GM19467 (cell line): ENCODE measurements around the gene POMP.
"Not testable (repeated sequence)": the region's sequence is repeated elsewhere in the genome, so short reads cannot be mapped to it uniquely, and the experiment has no call there.

Experiments used
- ATAC-seq: cut with Tn5 transposase; IDR thresholded peaks from one replicate; pipeline ENCODE4 v1.9.1; 2021; ENCODE audit warnings: mild to moderate bottlenecking, moderate library complexity; ENCODE audit not compliant: unreplicated experiment

Gene POMP

DNA sequence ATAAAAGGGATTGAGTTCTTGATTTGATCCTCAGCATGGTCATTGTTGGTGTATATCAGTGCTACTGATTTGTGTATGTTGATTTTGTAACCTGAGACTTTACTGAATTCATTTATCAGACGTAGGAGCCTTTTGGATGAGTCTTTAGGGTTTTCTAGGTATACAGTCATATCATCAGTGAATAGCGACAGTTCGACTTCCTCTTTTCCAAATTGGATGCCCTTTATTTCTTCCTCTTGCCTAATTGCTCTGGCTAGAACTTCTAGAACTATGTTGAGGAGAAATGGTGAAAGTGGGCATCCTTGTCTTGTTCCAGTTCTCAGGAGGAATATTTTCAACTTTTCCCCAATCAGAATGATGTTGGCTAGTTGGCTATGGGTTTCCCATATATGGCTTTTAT, 27.0 kb downstream of the POMP start:
- no peak for ATAC-seq

DNA sequence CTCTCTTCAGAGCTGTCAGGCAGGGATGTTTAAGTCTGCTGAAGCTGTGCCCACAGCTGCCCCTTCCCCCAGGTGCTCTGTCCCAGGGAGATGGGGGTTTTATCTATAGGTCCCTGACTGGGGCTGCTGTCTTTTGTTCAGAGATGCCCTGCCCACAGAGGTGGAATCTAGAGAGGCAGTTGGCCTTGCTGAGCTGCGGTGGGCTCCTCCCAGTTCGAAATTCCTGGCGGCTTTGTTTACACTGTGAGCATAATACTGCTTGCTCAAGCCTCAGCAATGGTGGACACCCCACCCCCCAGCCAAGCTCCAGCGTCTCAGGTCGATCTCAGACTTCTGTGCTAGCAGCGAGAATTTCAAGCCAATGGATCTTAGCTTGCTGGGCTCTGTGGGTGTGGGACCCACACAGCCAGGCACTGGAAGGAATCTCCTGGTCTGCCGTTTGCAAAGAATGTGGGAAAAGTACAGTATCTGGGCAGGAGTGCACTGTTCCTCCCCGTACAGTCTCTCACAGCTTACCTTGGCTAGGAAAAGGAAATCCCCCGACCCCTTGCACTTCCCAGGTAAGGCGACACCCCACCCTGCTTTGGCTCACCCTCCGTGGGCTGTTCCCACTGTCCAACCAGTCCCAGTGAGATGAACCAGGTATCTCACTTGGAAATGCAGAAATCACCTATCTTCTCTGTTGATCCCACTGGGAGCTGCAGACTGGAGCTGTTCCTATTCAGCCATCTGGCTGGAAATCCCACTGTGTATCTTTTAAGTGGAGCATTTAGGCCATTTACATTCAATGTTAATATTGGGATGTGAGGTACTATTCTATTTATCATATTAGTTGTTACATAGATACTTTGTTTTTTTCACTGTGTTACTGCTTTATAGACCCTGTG, 34.9 kb downstream of the POMP start:
- not testable (repeated sequence) for ATAC-seq

DNA sequence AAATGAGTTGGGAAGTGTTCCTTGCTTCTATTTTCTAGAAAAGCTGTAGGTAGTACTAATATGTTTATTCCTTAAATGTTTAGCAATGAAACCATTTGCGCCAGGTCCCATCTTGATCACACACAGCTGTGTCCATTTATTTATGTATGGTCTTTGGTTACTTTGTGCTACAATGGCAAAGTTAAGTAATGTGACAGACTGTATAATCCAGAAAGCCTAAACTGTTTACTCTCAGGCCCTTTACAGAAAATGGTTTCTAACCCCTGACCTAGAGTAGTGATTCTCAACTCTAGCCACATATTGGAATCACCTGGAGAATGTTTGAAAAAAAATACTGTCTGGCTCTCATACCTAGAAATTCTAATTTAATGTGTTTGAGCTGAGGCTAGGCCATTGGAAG, 38.5 kb downstream of the POMP start:
- ATAC-seq = no peak

DNA sequence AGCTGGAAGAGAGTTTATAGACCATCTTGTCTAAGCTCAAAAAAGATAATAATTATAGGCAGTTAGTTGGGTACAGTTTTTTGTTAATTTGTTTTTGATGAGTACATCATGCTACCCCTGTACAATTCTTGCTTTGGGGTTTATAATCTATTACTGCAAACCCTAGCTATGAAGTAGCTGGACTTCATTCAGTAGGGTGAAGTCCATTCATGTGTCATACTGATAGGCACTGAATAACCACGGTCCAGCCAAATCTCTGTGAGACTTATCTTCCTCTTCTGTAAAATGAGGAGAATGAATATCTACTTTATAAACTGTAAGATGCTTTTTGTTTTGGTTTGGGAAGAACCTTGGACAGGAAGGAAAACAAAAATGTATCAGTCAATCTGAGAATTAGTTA, 40.3 kb downstream of the POMP start:
- no peak for ATAC-seq

DNA sequence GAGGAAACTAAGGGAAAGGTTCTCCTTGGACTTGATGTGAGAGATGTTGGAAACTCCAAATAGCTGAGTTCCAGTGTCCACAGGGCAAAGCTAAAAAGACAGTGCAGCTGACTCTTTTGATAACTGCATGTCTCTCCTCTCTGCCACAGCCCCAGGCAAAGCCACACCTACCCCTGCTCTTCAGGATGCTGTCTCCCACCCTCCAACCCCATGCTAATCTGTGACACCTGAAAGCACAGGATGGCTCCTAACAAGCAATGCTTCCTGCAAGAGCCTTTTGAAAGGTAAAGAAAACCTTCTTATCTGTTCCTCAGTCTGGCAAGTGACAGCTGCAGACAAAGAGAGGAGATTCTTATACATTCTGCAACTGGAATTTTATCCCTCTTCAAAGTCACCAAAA, 45.4 kb downstream of the POMP start:
- ATAC-seq = no peak

DNA sequence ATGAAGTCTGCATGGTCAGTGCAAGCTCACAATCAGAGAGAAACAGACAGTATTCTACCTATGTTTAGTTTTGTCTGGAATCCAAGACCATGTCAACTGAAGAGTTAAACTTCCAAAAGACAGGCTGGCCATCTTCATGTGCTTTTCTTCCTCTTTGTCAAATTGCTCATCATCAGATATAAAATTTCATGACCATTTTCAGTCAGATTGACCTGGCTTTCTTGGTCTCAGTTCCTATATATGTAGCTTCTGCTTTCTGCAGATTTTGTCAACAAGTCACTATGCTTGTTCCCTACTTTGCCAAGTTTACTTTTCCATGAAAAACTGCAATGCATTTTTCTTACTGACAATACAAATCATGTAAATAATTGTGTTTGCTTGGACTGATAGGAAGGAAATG, 46.0 kb downstream of the POMP start:
- no peak for ATAC-seq

DNA sequence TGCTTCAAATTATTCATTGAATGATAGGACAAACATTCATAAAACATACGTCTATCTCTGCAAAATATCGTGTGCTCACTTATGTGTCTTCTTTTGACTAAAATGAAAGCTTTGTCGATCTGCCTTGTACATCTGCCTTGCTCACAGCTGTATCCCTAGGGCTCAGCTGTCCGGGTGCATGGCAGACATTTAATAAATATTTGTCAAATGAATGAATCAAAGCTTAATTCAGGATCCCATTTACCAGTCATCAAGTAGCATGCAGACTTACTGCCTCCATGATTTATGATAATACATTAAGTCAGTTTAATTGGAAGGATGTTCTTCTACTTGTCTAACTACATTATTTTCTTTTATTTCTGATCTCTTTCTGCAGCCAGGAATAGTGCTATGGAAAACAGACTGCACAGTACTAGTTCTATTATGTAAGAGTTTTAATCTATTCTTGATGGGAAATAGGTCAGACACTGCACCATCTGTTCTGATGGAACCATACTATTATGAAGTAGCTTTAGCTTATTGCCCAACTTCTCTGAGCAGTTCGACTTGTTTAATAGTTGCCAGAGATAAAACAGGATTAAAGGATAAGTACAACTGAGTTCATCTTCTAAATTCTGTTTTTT, 46.6 kb downstream of the POMP start:
- no peak for ATAC-seq

DNA sequence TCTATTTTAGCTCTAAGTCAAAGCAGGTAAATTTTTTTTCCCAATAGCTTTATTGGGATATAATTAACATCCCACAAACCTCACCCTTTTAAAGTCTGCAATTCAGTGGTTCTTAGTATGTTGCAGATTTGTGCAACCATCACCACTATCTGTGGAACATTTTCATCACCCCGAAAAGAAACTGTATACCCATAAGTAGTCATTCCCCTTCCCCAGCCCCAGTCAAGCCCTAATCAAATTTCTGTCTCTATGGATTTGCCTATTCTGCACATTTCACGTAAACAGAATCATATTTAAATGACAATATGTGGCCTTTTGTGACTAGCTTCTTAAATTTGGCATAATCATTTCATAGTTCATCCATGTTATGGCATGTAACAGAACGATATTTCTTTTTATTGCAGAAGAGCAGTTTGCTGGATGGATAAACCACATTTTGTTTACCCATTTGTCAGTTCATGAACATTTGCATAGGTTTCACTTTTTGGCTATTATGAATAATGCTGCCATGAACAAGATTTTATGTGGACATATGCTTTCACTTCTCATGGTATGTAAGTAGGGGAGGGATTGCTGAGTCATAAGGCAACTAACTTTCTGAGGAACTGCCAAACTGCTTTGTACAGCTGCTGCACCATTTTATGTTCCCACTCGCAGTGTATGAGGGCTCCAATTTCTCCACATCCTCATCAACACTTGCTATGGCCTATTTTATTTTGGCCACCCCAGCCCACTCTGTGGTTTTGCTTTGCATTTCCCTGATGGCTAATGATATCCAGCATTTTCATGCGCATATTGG, 48.9 kb downstream of the POMP start:
- peak; percentile 98 for ATAC-seq

DNA sequence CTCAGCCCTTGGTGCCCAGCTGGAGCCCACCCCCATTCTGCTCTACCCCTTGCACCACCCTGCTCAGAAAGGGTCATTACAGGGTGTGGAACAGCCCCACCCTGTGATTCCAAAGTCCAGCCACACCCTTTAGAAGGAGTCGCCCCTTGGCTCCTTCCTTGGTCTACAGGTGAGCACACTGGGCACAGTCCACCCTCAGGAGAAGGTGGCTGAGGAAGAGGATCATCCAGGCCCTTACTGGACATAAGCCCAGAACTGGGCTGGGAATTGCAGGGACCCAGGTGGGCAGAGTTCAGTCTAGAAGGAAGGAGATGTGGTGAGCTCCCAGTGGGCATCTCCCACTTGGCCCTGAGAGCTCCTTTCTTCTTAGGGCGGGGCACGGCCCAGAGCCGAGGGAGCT, 51.2 kb downstream of the POMP start:
- ATAC-seq = no peak

DNA sequence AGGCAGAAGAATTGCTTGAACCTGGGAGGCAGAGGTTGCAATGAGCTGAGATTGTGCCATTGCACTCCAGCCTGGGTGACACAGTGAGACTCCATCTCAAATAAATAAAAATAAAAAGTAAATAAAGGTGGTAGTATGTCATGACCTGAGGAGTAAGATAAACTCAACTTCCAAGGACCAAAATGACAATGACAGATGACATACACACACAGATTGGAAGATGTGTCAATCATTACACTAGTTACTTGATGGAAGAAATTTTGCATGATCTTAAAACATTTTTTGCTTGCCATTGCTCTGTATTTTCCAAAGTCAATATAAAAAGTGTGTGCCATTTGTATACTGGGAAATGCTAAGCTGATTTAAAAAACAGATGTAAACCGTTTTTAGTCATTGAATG, 55.7 kb downstream of the POMP start:
- no peak for ATAC-seq

DNA sequence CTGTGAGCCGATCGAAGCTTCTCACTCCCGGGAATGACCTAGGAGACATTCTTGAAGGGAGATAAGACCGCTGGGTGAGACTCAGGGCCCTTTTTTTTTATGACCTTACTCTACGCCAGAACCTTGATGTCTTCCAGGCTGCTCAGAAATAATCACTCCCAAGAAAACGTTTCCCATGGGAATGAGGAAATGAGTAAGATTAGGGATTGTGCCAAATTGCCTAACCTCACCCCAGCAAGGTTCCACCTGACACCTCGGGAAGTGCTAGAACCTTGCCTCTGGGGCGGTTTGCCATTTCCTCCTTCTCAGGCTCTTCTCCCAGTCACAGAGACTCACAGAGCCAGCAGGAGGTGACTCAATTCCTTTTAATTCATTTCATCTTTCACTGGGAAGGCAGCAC, 57.6 kb downstream of the POMP start:
- no peak for ATAC-seq

DNA sequence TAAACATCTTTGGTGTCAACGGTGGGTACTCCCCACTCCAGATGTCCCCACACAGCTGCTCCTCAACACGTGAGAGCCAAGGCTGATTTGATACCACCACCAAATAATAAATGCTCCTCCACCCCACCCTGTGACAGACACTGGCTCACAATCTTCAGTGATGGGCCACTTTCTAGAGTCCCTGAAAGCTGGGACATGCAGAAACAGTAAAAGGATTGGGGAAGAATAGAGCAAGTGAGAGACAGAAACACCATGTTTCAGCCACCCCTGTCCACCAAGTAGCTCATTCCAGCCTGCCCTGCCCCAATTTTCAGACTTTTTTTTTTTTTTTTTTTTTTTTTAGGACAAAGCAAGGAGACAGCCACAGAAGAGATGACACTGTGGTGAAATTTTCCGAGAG, 58.2 kb downstream of the POMP start:
- ATAC-seq = no peak

DNA sequence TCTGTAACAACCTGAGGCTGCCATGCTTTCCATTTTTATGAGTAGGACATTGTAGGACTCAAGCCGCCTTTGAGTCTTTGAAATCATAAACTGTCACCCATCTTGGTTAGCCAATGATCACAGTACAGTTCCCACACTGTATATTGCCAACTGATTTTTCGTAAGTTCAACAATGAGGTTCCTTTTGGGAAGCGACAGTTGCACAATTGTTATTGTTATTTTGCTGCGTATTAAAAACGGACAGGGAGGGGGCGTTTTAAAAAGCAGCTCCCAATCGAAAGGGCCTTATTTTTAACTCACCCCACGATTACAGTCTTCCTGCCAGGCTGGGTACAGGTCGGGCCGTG, 59.2 kb downstream of the POMP start:
- ATAC-seq = no peak

DNA sequence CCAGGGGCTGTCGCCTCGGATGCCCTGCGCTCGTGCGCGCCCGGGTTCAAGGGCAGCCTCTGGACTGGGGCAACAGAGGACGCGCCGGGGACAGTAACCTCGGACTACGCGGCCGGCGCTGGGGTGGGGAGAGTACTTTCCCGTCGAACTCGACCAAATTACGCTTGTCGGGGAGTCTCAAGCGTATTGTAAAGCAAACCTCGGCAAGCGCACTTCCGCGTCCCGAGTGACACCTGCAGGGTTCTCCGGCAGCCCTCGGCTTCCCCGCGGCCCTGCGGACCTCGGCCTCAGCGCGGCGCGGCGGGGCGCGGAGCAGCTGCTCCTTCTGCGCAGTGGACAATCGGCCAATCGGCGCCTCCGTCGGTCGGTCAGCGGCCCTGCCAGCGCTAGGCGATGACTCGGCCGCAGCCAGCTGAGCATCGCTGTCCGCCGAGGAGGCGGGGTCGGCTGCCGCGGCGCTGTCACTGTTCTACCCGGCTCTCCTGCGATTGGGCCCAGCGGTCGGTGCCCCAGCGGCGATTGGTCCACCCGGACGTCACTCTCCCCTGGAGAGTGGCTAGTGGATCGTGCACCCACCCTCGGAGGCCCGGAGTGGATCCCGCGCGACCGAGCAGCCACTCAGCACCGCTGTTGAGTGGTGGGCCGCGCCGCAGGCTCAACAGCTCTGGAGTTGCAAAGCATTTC, 59.8 kb downstream of the POMP start, which contains the start of gene SLC46A3:
Gene SLC46A3, minus strand, starts transcription at position 428 of the 684 bp plus-strand sequence. CDS start 972 bp downstream, outside the sequence.
- ATAC-seq = peak; percentile 98

DNA sequence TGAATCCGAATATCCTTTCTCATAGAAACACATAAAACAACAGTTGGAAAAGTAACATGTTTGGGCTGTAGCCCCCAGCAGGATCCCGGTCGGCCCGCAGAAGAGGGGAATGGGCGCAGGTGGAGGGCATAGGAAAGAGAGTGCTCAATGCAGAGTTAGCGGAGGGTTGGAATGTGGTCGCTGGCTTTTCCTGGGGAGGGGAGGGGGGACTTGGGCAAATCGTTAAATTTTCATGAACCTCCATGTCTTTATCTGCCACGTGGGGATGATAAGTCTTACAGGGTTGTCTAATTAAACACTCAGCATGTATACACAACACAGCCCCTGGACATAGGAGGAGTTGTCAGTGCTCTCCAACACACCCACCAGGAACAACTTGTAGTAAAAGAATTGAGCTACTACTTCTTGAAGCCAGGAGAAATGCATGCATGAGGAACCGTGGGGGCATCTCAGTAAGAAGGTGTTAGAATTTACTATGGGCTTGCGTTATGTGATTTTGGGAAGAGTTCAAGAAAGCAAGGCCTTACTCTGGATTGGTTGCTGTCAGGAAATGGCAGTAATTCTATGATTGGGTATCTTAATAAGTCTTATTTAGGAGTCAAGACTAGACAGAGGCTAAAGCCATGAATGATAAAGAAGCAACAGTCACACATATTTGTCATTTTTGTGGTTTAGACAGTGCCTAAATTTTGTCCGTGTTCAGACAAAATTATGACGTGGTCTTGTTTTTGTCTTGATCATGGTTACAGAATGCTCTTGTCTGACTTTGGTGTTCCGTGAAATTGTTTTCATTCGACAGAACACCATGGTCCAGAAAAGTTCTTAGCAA, 60.5 kb downstream of the POMP start:
- ATAC-seq = no peak

DNA sequence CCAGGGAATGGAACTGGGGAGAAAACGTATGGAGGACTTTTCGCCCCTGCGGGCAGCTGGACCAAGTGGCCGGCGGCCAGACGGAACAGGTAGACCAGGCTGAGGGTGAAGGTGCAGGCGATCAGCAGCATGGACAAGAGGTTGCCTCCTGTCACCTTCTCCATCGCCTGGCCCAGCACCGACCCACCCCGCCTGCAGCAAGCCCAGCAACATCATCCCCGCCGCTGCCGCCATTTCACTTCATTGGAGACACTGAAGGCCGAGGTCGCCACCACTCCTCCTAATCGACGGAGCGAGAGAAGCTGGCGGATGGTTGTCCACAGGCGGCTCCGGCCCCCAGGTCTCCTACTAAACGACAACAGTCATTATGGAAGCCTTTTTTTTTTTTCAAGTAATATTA, 64.9 kb downstream of the POMP start:
- ATAC-seq = no peak

DNA sequence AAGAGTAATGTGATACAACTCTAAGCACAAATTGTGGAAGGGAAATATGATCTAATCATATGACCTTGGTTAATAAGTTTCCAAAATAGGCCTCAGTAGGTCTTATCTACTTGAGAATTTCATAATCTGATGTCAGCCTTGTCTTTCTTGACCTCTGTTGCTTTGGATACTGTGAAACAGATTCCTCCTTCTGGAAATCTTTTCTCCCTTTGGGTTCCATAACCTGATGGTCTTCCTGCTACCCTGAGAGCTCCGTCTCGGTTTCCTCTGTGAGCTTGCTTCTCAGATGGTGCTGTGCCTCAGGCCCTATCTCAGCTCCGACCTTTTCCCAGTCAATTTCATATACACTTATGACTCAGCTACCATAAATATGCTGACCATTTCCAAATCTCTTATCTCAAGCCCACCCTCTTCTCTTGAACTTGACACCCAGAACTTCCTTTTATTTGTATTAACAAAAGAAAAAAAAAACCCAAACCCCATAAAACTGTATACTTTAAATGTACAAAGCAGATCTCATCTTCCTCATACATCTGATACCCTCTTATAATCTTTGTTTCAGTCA, 66.2 kb downstream of the POMP start:
- no peak for ATAC-seq
